Esophagus muscularis mucosa (tissue), 4 donors: ENCODE measurements around the gene LIG3. TPM values are rescaled to one million over a fixed set of nuclear protein-coding genes. Genes with fewer than 3 reads are reported as not detected.

ENCODE experiments used
- DNase-seq: peaks from one replicate; pipeline ENCODE4 v3.0.0-alpha.2; 2017; ENCODE audit errors: extremely low spot score
- H3K27ac ChIP-seq, 4 donors: fragments of 200-600 bp; sonication (generic); replicated peaks in 1 of 4; 1 replicate in 3 of 4; 2 replicates in 1 of 4; pipeline ENCODE4 v1.5.1; 2016 to 2019; ENCODE audit warnings: mild to moderate bottlenecking in 1 of 4
- H3K27me3 ChIP-seq, 4 donors: fragments of 200-600 bp; sonication (generic); one replicate each; pipeline versions ENCODE4 v1.5.1 to v1.6.0; 2016 to 2019
- H3K36me3 ChIP-seq, 4 donors: fragments of 200-600 bp; sonication (generic); one replicate each; pipeline ENCODE4 v1.5.1; 2016 to 2019
- H3K4me1 ChIP-seq, 4 donors: fragments of 200-600 bp; sonication (generic); one replicate each; pipeline ENCODE4 v1.5.1; 2016 to 2019
- H3K4me3 ChIP-seq, 4 donors: fragments of 200-600 bp; sonication (generic); 1 replicate in 2 of 4; 2 replicates in 2 of 4; pipeline ENCODE4 v1.5.1; 2016 to 2019; ENCODE audit warnings: mild to moderate bottlenecking in 4 of 4, moderate library complexity in 1 of 4
- H3K9me3 ChIP-seq, 4 donors: fragments of 200-600 bp; sonication (generic); 1 replicate in 3 of 4; 2 replicates in 1 of 4; pipeline ENCODE4 v1.5.1; 2016 to 2019
- CTCF ChIP-seq, 3 experiments: fragments of 200-600 bp in 2 of 3; fragments of 450-650 bp in 1 of 3; sonication (generic) in 2 of 3; IDR thresholded peaks; one replicate each; pipeline ENCODE4 v1.5.1; 2017 to 2019; ENCODE audit warnings: antibody characterized with exemption in 3 of 3, mild to moderate bottlenecking in 2 of 3, moderate library complexity in 1 of 3
- EP300 ChIP-seq: sonication (generic); formaldehyde crosslinking; IDR thresholded peaks from one replicate; pipeline ENCODE4 v1.6.1; 2017; ENCODE audit warnings: antibody characterized with exemption
- POLR2A ChIP-seq: fragments of 450-650 bp; IDR thresholded peaks from one replicate; pipeline ENCODE4 v1.6.1; 2017; ENCODE audit warnings: antibody characterized with exemption, moderate library complexity, mild to moderate bottlenecking, low read depth
- POLR2AphosphoS5 ChIP-seq, 2 donors: sonication (generic); formaldehyde crosslinking; IDR thresholded peaks; one replicate each; pipeline ENCODE4 v1.6.1; 2017; ENCODE audit warnings: antibody characterized with exemption in 2 of 2
- WGBS: methylation state at CpG from one replicate; pipeline ENCODE4 v1.1.5; 2018; 5-methylcytosine and 5-hydroxymethylcytosine counted together
- intact Hi-C: fragments of 100-400 bp; cut with DNase I; formaldehyde crosslinking; loops from one replicate; pipeline ENCODE4 v1.15.1; 2023
- total RNA-seq, 4 donors: library from RNA; depleted of rRNA; stranded (reverse); fragments of >200 nt; gene quantifications; one replicate each; pipeline versions ENCODE4 v1.1.0 to v1.2.1, GENCODE V29; 2016

Gene LIG3
- total RNA-seq, 4 donors from 2014 or later = 24.7 to 50.7 (median 32.1) TPM

GRCh38 chr17:34974794-34975785 is 5.2 kb upstream of the LIG3 start:
- Histone ChIP-seq H3K9me3 (no peaks in the 10 kb centered on the region), H3K27ac (no peak overlapping the region), H3K4me1 (peaks cover 6 to 10% (median 8%) of the 10 kb centered on the region in 4 donors), H3K4me3 (no peak overlapping the region), H3K27me3 (no peaks in the 10 kb centered on the region), H3K36me3 (no peaks in the 10 kb centered on the region)
- intact Hi-C loops = loop anchor here (10.0 kb wide), 1 partner anchor 270 kb away; the partner anchor contains the start of gene SLFN5
- 87% methylated on average over 3 of the region's 3 CpGs for WGBS
- no peak for TF ChIP-seq POLR2A
- no peak for TF ChIP-seq EP300
- no peak for TF ChIP-seq CTCF (IDR thresholded peaks at IDR 0.05)
- TF ChIP-seq POLR2AphosphoS5 (IDR thresholded peaks at IDR 0.05) = no peak
- DNase-seq = peak; percentile 45

- H3K36me3 ChIP-seq = peaks cover 0 to 11% (median 6%) of the 10 kb centered on the region in 4 donors
- peak overlapping the region in 2 of 4 donors; percentile 99 to 100 for H3K27ac ChIP-seq
- WGBS = 87% methylated on average over 7 of the region's 7 CpGs
- no peak for TF ChIP-seq CTCF (IDR thresholded peaks at IDR 0.05)
- no peak for TF ChIP-seq EP300
- TF ChIP-seq POLR2A = no peak
- TF ChIP-seq POLR2AphosphoS5 (IDR thresholded peaks at IDR 0.05) = no peak
- intact Hi-C loops = loop anchor here (10.0 kb wide), 1 partner anchor 266 kb away; the partner anchor contains the start of gene SLFN5
- no peak for DNase-seq
- H3K9me3 ChIP-seq = no peaks in the 10 kb centered on the region
- H3K4me1 ChIP-seq = peaks cover 20 to 40% (median 36%) of the 10 kb centered on the region in 4 donors
- H3K4me3 ChIP-seq = no peak overlapping the region
- no peaks in the 10 kb centered on the region for H3K27me3 ChIP-seq
These were observed 1.2 kb upstream of the LIG3 start for GRCh38 chr17:34979153-34979552.

- TF ChIP-seq CTCF (IDR thresholded peaks at IDR 0.05) = no peak
- TF ChIP-seq POLR2AphosphoS5 (IDR thresholded peaks at IDR 0.05) = no peak
- no peak for TF ChIP-seq POLR2A
- no peak for TF ChIP-seq EP300
- H3K4me3 ChIP-seq = peak overlapping the region; percentile 83 to 95 (median 92)
- no peaks in the 10 kb centered on the region for H3K9me3 ChIP-seq
- H3K27ac ChIP-seq = peak overlapping the region; percentile 95 to 100 (median 100)
- intact Hi-C loops = loop anchor here (2.0 to 10.0 kb wide), 2 partner anchors 109 to 265 kb away; partner anchors contain the start of gene SLFN5
- no peaks in the 10 kb centered on the region for H3K27me3 ChIP-seq
- H3K4me1 ChIP-seq = peaks cover 22 to 46% (median 40%) of the 10 kb centered on the region in 4 donors
- peaks cover 0 to 13% (median 6%) of the 10 kb centered on the region in 4 donors for H3K36me3 ChIP-seq
- 26% methylated on average over 12 of the region's 15 CpGs for WGBS
- DNase-seq = no peak
These were observed 511 bp upstream of the LIG3 start for GRCh38 chr17:34979650-34980352.

- Histone ChIP-seq H3K4me3 (peak overlapping the region; percentile 83 to 95 (median 92)), H3K9me3 (no peaks in the 10 kb centered on the region), H3K4me1 (peaks cover 23 to 55% (median 44%) of the 10 kb centered on the region in 4 donors), H3K27ac (peak overlapping the region; percentile 95 to 100 (median 100)), H3K27me3 (no peaks in the 10 kb centered on the region), H3K36me3 (peaks cover 0 to 21% (median 12%) of the 10 kb centered on the region in 4 donors)
- intact Hi-C loops = loop anchor here (2.0 kb wide), 1 partner anchor 108 kb away; no protein-coding TSS in a partner anchor
- peak; percentile 95 for DNase-seq
- under 1% methylated on average over 15 of the region's 69 CpGs for WGBS
- TF ChIP-seq POLR2A (peak; percentile 63), POLR2AphosphoS5 (IDR thresholded peaks at IDR 0.05) (no peak), CTCF (IDR thresholded peaks at IDR 0.05) (peak in 2 of 3 experiments; percentile 33 to 41), EP300 (no peak)
These were observed 597 bp downstream of the LIG3 start for GRCh38 chr17:34980681-34981537.
